Neural crest cell (in vitro differentiated cells): ENCODE data around the gene PIGN. TPM values are rescaled to one million over a fixed set of nuclear protein-coding genes. Genes with fewer than 3 reads are reported as not detected.

Source experiments
- DNase-seq: peaks from one replicate; pipeline ENCODE4 v3.0.0; 2021; ENCODE audit warnings: low read depth, mixed read lengths, low spot score
- H3K27ac Mint-ChIP-seq: one replicate; pipeline ENCODE4 v1.8.0; 2021; ENCODE audit warnings: mild to moderate bottlenecking, mixed read lengths; ENCODE audit not compliant: unreplicated experiment
- H3K27me3 Mint-ChIP-seq: 2 replicates; pipeline ENCODE4 v1.8.0; 2021; ENCODE audit warnings: low read depth, mild to moderate bottlenecking, mixed read lengths
- H3K36me3 Mint-ChIP-seq: 2 replicates; pipeline ENCODE4 v1.8.0; 2021; ENCODE audit warnings: low read depth, mild to moderate bottlenecking, mixed read lengths
- H3K4me1 Mint-ChIP-seq: 2 replicates; pipeline ENCODE4 v1.8.0; 2021; ENCODE audit warnings: mixed read lengths
- H3K4me3 Mint-ChIP-seq: one replicate; pipeline ENCODE4 v1.8.0; 2021; ENCODE audit warnings: mild to moderate bottlenecking, mixed read lengths
- H3K9me3 Mint-ChIP-seq: 2 replicates; pipeline ENCODE4 v1.8.0; 2021; ENCODE audit warnings: mixed read lengths
- CTCF ChIP-seq: fragments of 200-600 bp; sonication (generic); conservative IDR thresholded peaks from 2 replicates; pipeline ENCODE4 v1.5.0; 2021; ENCODE audit warnings: antibody characterized with exemption, mild to moderate bottlenecking
- total RNA-seq: library from RNA; stranded (reverse); gene quantifications from 2 replicates; pipeline ENCODE4 v1.2.1, GENCODE V29; 2021

The PIGN gene
- total RNA-seq, 1 donor from 2014 or later: 24.1 TPM

- TF ChIP-seq CTCF: no peak
- H3K27ac Mint-ChIP-seq: no peak overlapping the region
Observed at GRCh38 chr18:62189208-62189607, 2.4 kb upstream of the PIGN start.

GRCh38 chr18:62187543-62188510 lies 971 bp upstream of the PIGN start:
- peak overlapping the region; percentile 98 for H3K27ac Mint-ChIP-seq
- no peak for DNase-seq
- H3K9me3 Mint-ChIP-seq: peaks cover 3% of the 10 kb centered on the region
- H3K36me3 Mint-ChIP-seq: peaks cover 18% of the 10 kb centered on the region
- peak overlapping the region; percentile 95 for H3K4me3 Mint-ChIP-seq
- TF ChIP-seq CTCF: peak; percentile 24
- peaks cover 51% of the 10 kb centered on the region for H3K4me1 Mint-ChIP-seq
- H3K27me3 Mint-ChIP-seq: no peaks in the 10 kb centered on the region

More at GRCh38 chr18:62189208-62189607, 2.4 kb upstream of the PIGN start:
- DNase-seq: no peak
- Mint-ChIP-seq H3K4me1 (peaks cover 47% of the 10 kb centered on the region), H3K27me3 (no peaks in the 10 kb centered on the region), H3K36me3 (peaks cover 26% of the 10 kb centered on the region), H3K4me3 (peak overlapping the region; percentile 95), H3K9me3 (peaks cover 3% of the 10 kb centered on the region)

GRCh38 chr18:62186499-62186773 lies 420 bp downstream of the PIGN start:
- Mint-ChIP-seq H3K36me3 (peaks cover 5% of the 10 kb centered on the region), H3K4me3 (peak overlapping the region; percentile 95)
- peak; percentile 57 for DNase-seq

GRCh38 chr18:62183578-62184195 lies 3.2 kb downstream of the PIGN start:
- peak; percentile 94 for TF ChIP-seq CTCF
- H3K27ac Mint-ChIP-seq: no peak overlapping the region

More at GRCh38 chr18:62186499-62186773, 420 bp downstream of the PIGN start:
- TF ChIP-seq CTCF: no peak
- Mint-ChIP-seq H3K27ac (peak overlapping the region; percentile 95), H3K9me3 (no peaks in the 10 kb centered on the region), H3K4me1 (peaks cover 51% of the 10 kb centered on the region), H3K27me3 (no peaks in the 10 kb centered on the region)

GRCh38 chr18:62182220-62182619 lies 4.6 kb downstream of the PIGN start:
- DNase-seq: no peak
- Mint-ChIP-seq H3K4me3 (no peak overlapping the region), H3K9me3 (no peaks in the 10 kb centered on the region), H3K36me3 (no peaks in the 10 kb centered on the region), H3K4me1 (peaks cover 21% of the 10 kb centered on the region), H3K27ac (no peak overlapping the region), H3K27me3 (no peaks in the 10 kb centered on the region)
- no peak for TF ChIP-seq CTCF

More at GRCh38 chr18:62183578-62184195, 3.2 kb downstream of the PIGN start:
- H3K4me1 Mint-ChIP-seq: peaks cover 29% of the 10 kb centered on the region
- no peaks in the 10 kb centered on the region for H3K36me3 Mint-ChIP-seq
- no peak overlapping the region for H3K4me3 Mint-ChIP-seq
- no peaks in the 10 kb centered on the region for H3K9me3 Mint-ChIP-seq
- no peaks in the 10 kb centered on the region for H3K27me3 Mint-ChIP-seq
- peak; percentile 29 for DNase-seq
